Ovary (tissue), 9 donors: ENCODE results near the gene SLC29A3. TPM values are rescaled to one million over a fixed set of nuclear protein-coding genes. Genes with fewer than 3 reads are reported as not detected.

Source experiments
- DNase-seq, 5 donors: peaks; one replicate each; pipeline ENCODE4 v3.0.0-alpha.2; 2019 to 2020
- H3K27ac ChIP-seq, 2 donors: fragments of 200-600 bp; one replicate each; pipeline versions ENCODE4 v1.5.1 to v1.8.0; 2019 to 2022
- H3K27me3 ChIP-seq: fragments of 200-600 bp; one replicate; pipeline ENCODE4 v1.8.0; 2022
- H3K36me3 ChIP-seq: fragments of 200-600 bp; sonication (generic); one replicate; pipeline ENCODE4 v1.5.1; 2019
- H3K4me1 ChIP-seq: one replicate; pipeline ENCODE4 v1.8.1; 2013; ENCODE audit warnings: mild to moderate bottlenecking, moderate library complexity; ENCODE audit not compliant: insufficient read depth
- H3K4me3 ChIP-seq: fragments of 200-600 bp; sonication (generic); one replicate; pipeline ENCODE4 v1.5.1; 2017
- H3K9me3 ChIP-seq, 2 donors: fragments of 200-600 bp in 1 of 2; sonication (generic) in 1 of 2; one replicate each; pipeline versions ENCODE4 v1.5.1 to v1.8.1; 2013 to 2019; ENCODE audit warnings: mild to moderate bottlenecking in 1 of 2, moderate library complexity in 1 of 2
- EP300 ChIP-seq: sonication (generic); formaldehyde crosslinking; IDR thresholded peaks from one replicate; pipeline ENCODE4 v1.6.1; 2017; ENCODE audit warnings: antibody characterized with exemption
- POLR2A ChIP-seq: fragments of 450-650 bp; IDR thresholded peaks from one replicate; pipeline ENCODE4 v1.6.1; 2017; ENCODE audit warnings: antibody characterized with exemption, mild to moderate bottlenecking, moderate library complexity
- WGBS, 3 donors: extraction: QIAGEN DNeasy Blood & Tissue Kit in 1 of 3; methylation state at CpG; one replicate each; pipeline versions ENCODE4 v1.1.5 to v1.1.7; 2013 to 2017; 5-methylcytosine and 5-hydroxymethylcytosine counted together
- intact Hi-C, 4 donors: fragments of 100-400 bp; cut with DNase I; formaldehyde crosslinking; loops; one replicate each; pipeline versions ENCODE4 v1.11.0 to v1.15.1; 2022 to 2023
- polyA plus RNA-seq, 2 donors: library from polyadenylated mRNA; stranded (reverse); fragments of 200-250 nt in 1 of 2; fragments of 350-450 nt in 1 of 2; fragmentation: Illumina TruSeq in 1 of 2; extraction: RNeasy Lipid Tissue Mini Kit (QIAGEN cat#74804) in 1 of 2; gene quantifications; one replicate each; pipeline ENCODE4 v1.2.3, GENCODE V29; 2013 to 2014
- total RNA-seq, 7 donors: library from RNA; depleted of rRNA in 2 of 7; stranded (reverse); fragments of >200 nt in 2 of 7; fragmentation: NEBNext Ultra II Directional in 3 of 7; extraction: Animal tissue kit (Norgen Biotek cat#: 25700) in 3 of 7; gene quantifications; one replicate each; pipeline versions ENCODE4 v1.1.0 to v1.2.4, GENCODE V29; 2016 to 2023
- TF ChIP-seq, protein P1 (sequence below), 3 donors: fragments of 450-650 bp in 2 of 3; fragments of 200-600 bp in 1 of 3; IDR thresholded peaks; one replicate each; pipeline versions ENCODE4 v1.5.1 to v1.8.0; 2016 to 2022; ENCODE audit warnings: antibody characterized with exemption in 3 of 3, mild to moderate bottlenecking in 1 of 3
- donor health status: DM: no; HTN: no; CAD: no; lungs with moderate emphysema.
- donor health status: DM: no; HTN: no; CAD: no.
- donor health status: Bipolar disorder and iron deficiency.
- donor health status: DM: yes; HTN: yes; CAD: no.
- donor health status: DM: no; HTN: no; CAD: no.
- donor health status: DM: yes; HTN: yes; CAD: no.

The SLC29A3 gene
- total and polyA plus RNA-seq, 9 donors: 10.1 to 18.3 (median 15.5) TPM

DNA sequence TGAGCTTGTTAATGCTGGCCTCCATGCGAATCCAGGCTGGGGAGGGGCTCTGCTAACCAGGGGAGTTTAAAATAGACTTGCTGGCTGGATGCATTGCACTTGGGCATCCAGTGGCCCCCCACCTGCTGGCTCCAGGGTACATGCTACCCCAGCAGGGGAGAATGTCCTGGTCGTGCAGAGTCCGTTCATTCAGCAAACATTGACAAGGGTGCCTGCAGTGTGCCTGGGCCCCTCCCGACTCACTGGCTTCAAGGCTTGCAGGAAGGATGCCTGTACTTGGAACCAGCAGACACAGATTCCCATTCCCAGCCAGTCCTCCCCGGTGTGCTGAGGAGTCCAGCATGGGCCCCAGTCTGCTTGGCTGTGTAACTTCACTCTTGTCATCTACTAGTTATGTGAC, 1.5 kb downstream of the SLC29A3 start:
- Histone ChIP-seq H3K4me3 (no peak overlapping the region), H3K36me3 (no peaks in the 10 kb centered on the region), H3K4me1 (peaks cover 8% of the 10 kb centered on the region), H3K9me3 (no peaks in the 10 kb centered on the region), H3K27ac (no peak overlapping the region), H3K27me3 (no peaks in the 10 kb centered on the region)
- DNase-seq: no peak
- intact Hi-C loops: loop anchor here in 2 of 4 donors (5.0 to 10.0 kb wide), 3 partner anchors 54 to 292 kb away; no protein-coding TSS in a partner anchor
- TF ChIP-seq EP300 (no peak), POLR2A (no peak)
- TF ChIP-seq, protein P1, sequence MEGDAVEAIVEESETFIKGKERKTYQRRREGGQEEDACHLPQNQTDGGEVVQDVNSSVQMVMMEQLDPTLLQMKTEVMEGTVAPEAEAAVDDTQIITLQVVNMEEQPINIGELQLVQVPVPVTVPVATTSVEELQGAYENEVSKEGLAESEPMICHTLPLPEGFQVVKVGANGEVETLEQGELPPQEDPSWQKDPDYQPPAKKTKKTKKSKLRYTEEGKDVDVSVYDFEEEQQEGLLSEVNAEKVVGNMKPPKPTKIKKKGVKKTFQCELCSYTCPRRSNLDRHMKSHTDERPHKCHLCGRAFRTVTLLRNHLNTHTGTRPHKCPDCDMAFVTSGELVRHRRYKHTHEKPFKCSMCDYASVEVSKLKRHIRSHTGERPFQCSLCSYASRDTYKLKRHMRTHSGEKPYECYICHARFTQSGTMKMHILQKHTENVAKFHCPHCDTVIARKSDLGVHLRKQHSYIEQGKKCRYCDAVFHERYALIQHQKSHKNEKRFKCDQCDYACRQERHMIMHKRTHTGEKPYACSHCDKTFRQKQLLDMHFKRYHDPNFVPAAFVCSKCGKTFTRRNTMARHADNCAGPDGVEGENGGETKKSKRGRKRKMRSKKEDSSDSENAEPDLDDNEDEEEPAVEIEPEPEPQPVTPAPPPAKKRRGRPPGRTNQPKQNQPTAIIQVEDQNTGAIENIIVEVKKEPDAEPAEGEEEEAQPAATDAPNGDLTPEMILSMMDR (IDR thresholded peaks at IDR 0.05): no peak
- 81 to 92% (median 87%) methylated on average over 5 of the region's 5 CpGs for WGBS, 3 donors

DNA sequence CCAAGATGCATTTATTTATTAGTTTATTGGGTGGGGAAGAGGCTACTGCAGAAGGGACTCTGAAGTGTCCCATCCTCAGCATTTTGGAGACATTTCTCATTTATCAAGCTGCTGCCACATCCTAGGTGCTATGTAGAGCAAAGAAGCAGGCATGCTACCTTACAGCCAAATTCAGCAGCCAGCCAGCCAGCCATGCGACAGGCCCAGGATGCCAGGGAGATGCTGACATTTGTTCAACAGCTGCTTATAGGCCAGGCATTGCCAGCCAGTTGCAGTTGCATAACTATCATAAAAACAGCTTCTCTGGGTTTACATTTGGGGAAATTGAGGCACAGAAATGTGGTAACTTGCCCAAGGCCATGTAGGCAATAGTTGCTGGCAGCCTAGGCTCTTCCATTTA, 2.3 kb downstream of the SLC29A3 start:
- intact Hi-C loops: loop anchor here in 2 of 4 donors (5.0 to 10.0 kb wide), 3 partner anchors 53 to 291 kb away; no protein-coding TSS in a partner anchor
- no peak for TF ChIP-seq POLR2A
- TF ChIP-seq EP300: no peak
- TF ChIP-seq, protein P1 (IDR thresholded peaks at IDR 0.05): no peak
- WGBS, 3 donors: 91 to 100% (median 94%) methylated on average over 1 of the region's 1 CpG
- Histone ChIP-seq H3K9me3 (no peaks in the 10 kb centered on the region), H3K4me1 (peaks cover 8% of the 10 kb centered on the region), H3K27me3 (no peaks in the 10 kb centered on the region), H3K36me3 (no peaks in the 10 kb centered on the region), H3K4me3 (no peak overlapping the region), H3K27ac (no peak overlapping the region)
- no peak for DNase-seq

DNA sequence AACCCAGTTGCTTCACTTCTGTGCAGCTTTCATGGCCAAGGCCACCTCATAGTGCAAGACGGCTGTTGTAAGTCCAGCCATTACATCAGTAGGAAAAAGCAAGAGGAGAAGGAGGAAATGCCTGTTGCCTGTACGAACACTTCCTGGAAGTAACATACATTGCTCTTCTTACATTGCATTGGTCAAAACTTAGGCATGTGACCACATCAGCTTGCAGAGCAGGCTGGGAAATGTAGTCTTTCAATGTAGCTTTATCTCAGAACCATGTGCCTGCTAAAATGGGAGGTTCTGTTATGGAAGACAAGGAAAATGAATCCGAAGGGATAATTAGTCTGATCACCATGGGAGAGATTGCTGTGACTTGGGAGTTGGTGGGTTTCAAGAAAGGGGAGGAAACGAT, 4.3 kb downstream of the SLC29A3 start:
- H3K4me1 ChIP-seq: peaks cover 5% of the 10 kb centered on the region
- no peak overlapping the region for H3K27ac ChIP-seq
- H3K4me3 ChIP-seq: no peak overlapping the region
- TF ChIP-seq EP300: no peak
- TF ChIP-seq, protein P1 (IDR thresholded peaks at IDR 0.05): no peak
- TF ChIP-seq POLR2A: no peak
- no peaks in the 10 kb centered on the region for H3K27me3 ChIP-seq
- no peaks in the 10 kb centered on the region for H3K9me3 ChIP-seq
- no peaks in the 10 kb centered on the region for H3K36me3 ChIP-seq
- intact Hi-C loops: loop anchor here in 2 of 4 donors (5.0 to 10.0 kb wide), 3 partner anchors 51 to 289 kb away; no protein-coding TSS in a partner anchor
- no peak for DNase-seq
- 79 to 82% (median 80%) methylated on average over 4 of the region's 4 CpGs for WGBS, 3 donors

DNA sequence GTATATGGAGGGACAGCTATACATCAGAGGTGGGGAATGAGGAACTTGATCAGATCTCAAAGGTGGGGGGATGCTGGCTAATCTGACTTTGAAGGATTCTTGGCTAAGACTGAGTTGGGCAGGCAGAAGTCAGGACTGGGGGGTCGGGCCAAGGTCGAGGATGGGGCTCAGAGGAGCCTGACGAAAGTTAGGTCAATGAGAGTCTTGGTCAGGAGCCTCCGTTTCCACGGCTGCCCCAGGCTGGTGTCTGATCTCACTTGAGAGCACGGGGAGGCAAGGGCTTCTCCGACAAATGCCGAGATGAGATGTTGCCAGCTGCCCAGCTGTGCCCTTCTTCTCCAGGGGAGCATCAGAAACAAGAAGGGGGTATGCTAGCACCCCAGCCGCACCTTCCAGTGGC, 5.7 kb downstream of the SLC29A3 start:
- Histone ChIP-seq H3K27ac (no peak overlapping the region), H3K36me3 (no peaks in the 10 kb centered on the region), H3K9me3 (no peaks in the 10 kb centered on the region), H3K4me3 (no peak overlapping the region), H3K27me3 (no peaks in the 10 kb centered on the region), H3K4me1 (peaks cover 2% of the 10 kb centered on the region)
- no peak for TF ChIP-seq POLR2A
- no peak for TF ChIP-seq EP300
- TF ChIP-seq, protein P1 (IDR thresholded peaks at IDR 0.05): no peak
- no peak for DNase-seq
- intact Hi-C loops: loop anchor here in 3 of 4 donors (5.0 to 10.0 kb wide), 4 partner anchors 50 to 288 kb away; no protein-coding TSS in a partner anchor
- 77 to 84% (median 79%) methylated on average over 9 of the region's 9 CpGs for WGBS, 3 donors
